Liver (tissue), 9 donors: ENCODE measurements around the gene ZNF593. TPM values are rescaled to one million over a fixed set of nuclear protein-coding genes. Genes with fewer than 3 reads are reported as not detected.

Source experiments
- DNase-seq: peaks from one replicate; pipeline ENCODE4 v3.0.0-alpha.2; 2017; ENCODE audit warnings: low spot score
- H3K27ac ChIP-seq, 2 donors: one replicate each; pipeline ENCODE4 v1.7.0; 2013; ENCODE audit warnings: inconsistent platforms in 2 of 2, low read length in 2 of 2, control low read depth in 1 of 2, low read depth in 1 of 2, mild to moderate bottlenecking in 1 of 2
- H3K27me3 ChIP-seq, 4 donors: one replicate each; pipeline versions ENCODE4 v1.6.1 to v1.7.0; 2013; ENCODE audit warnings: low read length in 3 of 4, inconsistent platforms in 1 of 4, mild to moderate bottlenecking in 1 of 4, moderate library complexity in 1 of 4; ENCODE audit not compliant: control insufficient read depth in 4 of 4, insufficient read depth in 4 of 4
- H3K36me3 ChIP-seq, 4 donors: one replicate each; pipeline versions ENCODE4 v1.6.1 to v1.7.0; 2013; ENCODE audit warnings: low read length in 3 of 4, mild to moderate bottlenecking in 3 of 4, low read depth in 1 of 4, moderate library complexity in 1 of 4; ENCODE audit not compliant: control insufficient read depth in 4 of 4, insufficient read depth in 3 of 4
- H3K4me1 ChIP-seq, 4 donors: one replicate each; pipeline versions ENCODE4 v1.6.1 to v1.7.0; 2013; ENCODE audit warnings: low read length in 3 of 4, mild to moderate bottlenecking in 3 of 4, moderate library complexity in 1 of 4; ENCODE audit not compliant: control insufficient read depth in 4 of 4, insufficient read depth in 4 of 4
- H3K4me3 ChIP-seq, 3 donors: one replicate each; pipeline versions ENCODE4 v1.6.1 to v1.7.0; 2013; ENCODE audit warnings: low read length in 3 of 3, control low read depth in 1 of 3, low read depth in 1 of 3, mild to moderate bottlenecking in 1 of 3
- H3K9ac ChIP-seq, 2 donors: one replicate each; pipeline ENCODE4 v1.7.0; 2013; ENCODE audit warnings: low read length in 2 of 2, mild to moderate bottlenecking in 2 of 2, moderate library complexity in 2 of 2, control low read depth in 1 of 2, low read depth in 1 of 2
- H3K9me3 ChIP-seq, 4 donors: one replicate each; pipeline versions ENCODE4 v1.6.1 to v1.7.0; 2013; ENCODE audit warnings: low read length in 3 of 4; ENCODE audit not compliant: control insufficient read depth in 4 of 4
- EGR1 ChIP-seq, 2 donors: IDR thresholded peaks; 2 replicates each; pipeline ENCODE4 v1.6.1; 2016 to 2018; ENCODE audit warnings: antibody characterized with exemption in 2 of 2, low read depth in 2 of 2
- FOXA1 ChIP-seq: IDR thresholded peaks from 2 replicates; pipeline ENCODE4 v1.6.1; 2016; ENCODE audit warnings: antibody characterized with exemption
- FOXA2 ChIP-seq: IDR thresholded peaks from 2 replicates; pipeline ENCODE4 v1.6.1; 2016; ENCODE audit warnings: antibody characterized with exemption
- GABPA ChIP-seq, 2 donors: IDR thresholded peaks in 1 of 2; conservative IDR thresholded peaks in 1 of 2; 2 replicates each; pipeline ENCODE4 v1.6.1; 2016; ENCODE audit warnings: antibody characterized with exemption in 2 of 2, mild to moderate bottlenecking in 1 of 2, moderate library complexity in 1 of 2
- HNF4G ChIP-seq: IDR thresholded peaks from 2 replicates; pipeline ENCODE4 v1.6.1; 2016; ENCODE audit warnings: antibody characterized with exemption
- JUND ChIP-seq, 2 donors: IDR thresholded peaks; 2 replicates each; pipeline ENCODE4 v1.6.1; 2016; ENCODE audit warnings: antibody characterized with exemption in 2 of 2
- NR2F2 ChIP-seq: IDR thresholded peaks from 2 replicates; pipeline ENCODE4 v1.6.1; 2016; ENCODE audit warnings: antibody characterized with exemption
- RAD21 ChIP-seq, 2 donors: IDR thresholded peaks; 2 replicates each; pipeline ENCODE4 v1.6.1; 2016; ENCODE audit warnings: antibody characterized with exemption in 2 of 2, mild to moderate bottlenecking in 2 of 2
- RXRA ChIP-seq, 2 donors: IDR thresholded peaks; 2 replicates each; pipeline ENCODE4 v1.6.1; 2017 to 2018; ENCODE audit warnings: antibody characterized with exemption in 2 of 2, mild to moderate bottlenecking in 1 of 2
- YY1 ChIP-seq: IDR thresholded peaks from 2 replicates; pipeline ENCODE4 v1.6.1; 2016; ENCODE audit warnings: antibody characterized with exemption, mild to moderate bottlenecking
- ZBTB33 ChIP-seq: IDR thresholded peaks from 2 replicates; pipeline ENCODE4 v1.6.1; 2016; ENCODE audit warnings: antibody characterized with exemption
- WGBS: extraction: QIAGEN DNeasy Blood & Tissue Kit; methylation state at CpG from one replicate; pipeline ENCODE4 v1.1.7; 2013; 5-methylcytosine and 5-hydroxymethylcytosine counted together
- polyA plus RNA-seq, 2 donors: library from polyadenylated mRNA; stranded (reverse) in 1 of 2; unstranded in 1 of 2; fragments of 200-250 nt in 1 of 2; fragments of >200 nt in 1 of 2; fragmentation: Nextera tagmentation in 1 of 2; extraction: Ambion mirVana in 1 of 2; gene quantifications; one replicate each; pipeline versions ENCODE4 v1.2.1 to v1.2.3, GENCODE V29; 2013 to 2015
- total RNA-seq, 2 donors: library from RNA; depleted of rRNA; stranded (reverse); fragments of >200 nt; gene quantifications; one replicate each; pipeline ENCODE4 v1.2.3, GENCODE V29; 2014
- TF ChIP-seq, protein P1 (sequence below): IDR thresholded peaks from 2 replicates; pipeline ENCODE4 v1.6.1; 2016; ENCODE audit warnings: antibody characterized with exemption
- TF ChIP-seq, protein P2 (sequence below): fragments of 150-350 bp; IDR thresholded peaks from 2 replicates; pipeline ENCODE4 v1.5.1; 2017; ENCODE audit warnings: improper control_type of control experiment, low read depth, low read length; ENCODE audit not compliant: missing input control
- donor health status: healthy.
- donor health status: healthy.
- donor health status: healthy.
- donor health status: healthy.
- donor health status: healthy.

Gene ZNF593
- total and polyA plus RNA-seq, 4 donors: 5.7 to 81.4 (median 30.2) TPM

GRCh38 chr1:26169198-26169554 lies 532 bp upstream of the ZNF593 start:
- no peak for DNase-seq
- Histone ChIP-seq H3K9ac (no peak overlapping the region), H3K9me3 (no peaks in the 10 kb centered on the region), H3K27ac (peak overlapping the region in 1 of 2 donors; percentile 60), H3K36me3 (no peaks in the 10 kb centered on the region), H3K4me3 (no peak overlapping the region), H3K27me3 (no peaks in the 10 kb centered on the region), H3K4me1 (peaks cover 6 to 22% (median 10%) of the 10 kb centered on the region in 4 donors)
- WGBS: 60% methylated on average over 4 of the region's 4 CpGs
- no peak for TF ChIP-seq YY1
- TF ChIP-seq, protein P1, sequence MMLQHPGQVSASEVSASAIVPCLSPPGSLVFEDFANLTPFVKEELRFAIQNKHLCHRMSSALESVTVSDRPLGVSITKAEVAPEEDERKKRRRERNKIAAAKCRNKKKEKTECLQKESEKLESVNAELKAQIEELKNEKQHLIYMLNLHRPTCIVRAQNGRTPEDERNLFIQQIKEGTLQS: no peak
- no peak for TF ChIP-seq RAD21 (IDR thresholded peaks at IDR 0.05)
- TF ChIP-seq, protein P2, sequence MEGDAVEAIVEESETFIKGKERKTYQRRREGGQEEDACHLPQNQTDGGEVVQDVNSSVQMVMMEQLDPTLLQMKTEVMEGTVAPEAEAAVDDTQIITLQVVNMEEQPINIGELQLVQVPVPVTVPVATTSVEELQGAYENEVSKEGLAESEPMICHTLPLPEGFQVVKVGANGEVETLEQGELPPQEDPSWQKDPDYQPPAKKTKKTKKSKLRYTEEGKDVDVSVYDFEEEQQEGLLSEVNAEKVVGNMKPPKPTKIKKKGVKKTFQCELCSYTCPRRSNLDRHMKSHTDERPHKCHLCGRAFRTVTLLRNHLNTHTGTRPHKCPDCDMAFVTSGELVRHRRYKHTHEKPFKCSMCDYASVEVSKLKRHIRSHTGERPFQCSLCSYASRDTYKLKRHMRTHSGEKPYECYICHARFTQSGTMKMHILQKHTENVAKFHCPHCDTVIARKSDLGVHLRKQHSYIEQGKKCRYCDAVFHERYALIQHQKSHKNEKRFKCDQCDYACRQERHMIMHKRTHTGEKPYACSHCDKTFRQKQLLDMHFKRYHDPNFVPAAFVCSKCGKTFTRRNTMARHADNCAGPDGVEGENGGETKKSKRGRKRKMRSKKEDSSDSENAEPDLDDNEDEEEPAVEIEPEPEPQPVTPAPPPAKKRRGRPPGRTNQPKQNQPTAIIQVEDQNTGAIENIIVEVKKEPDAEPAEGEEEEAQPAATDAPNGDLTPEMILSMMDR: no peak
- TF ChIP-seq HNF4G: no peak
- no peak for TF ChIP-seq EGR1 (IDR thresholded peaks at IDR 0.05; ENCODE audit: low read depth in 2 of 2)
- TF ChIP-seq JUND (IDR thresholded peaks at IDR 0.05): no peak

DNA sequence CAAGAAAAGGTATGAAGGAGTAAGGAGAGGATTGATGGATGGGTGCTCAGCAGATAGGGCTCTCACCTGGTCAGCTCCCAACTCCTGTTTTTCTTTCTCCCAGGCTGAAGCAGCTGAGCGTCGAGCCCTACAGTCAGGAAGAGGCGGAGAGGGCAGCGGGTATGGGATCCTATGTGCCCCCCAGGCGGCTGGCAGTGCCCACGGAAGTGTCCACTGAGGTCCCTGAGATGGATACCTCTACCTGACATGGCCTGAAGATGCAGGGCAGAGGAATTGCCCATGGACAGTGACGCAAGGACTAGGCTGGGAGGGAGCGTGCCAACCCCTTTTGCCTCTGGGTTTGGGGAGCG lies 739 bp downstream of the ZNF593 start:
- DNase-seq: no peak
- no peak overlapping the region for H3K27ac ChIP-seq

More for the DNA sequence above, 739 bp downstream of the ZNF593 start:
- Histone ChIP-seq H3K9me3 (no peaks in the 10 kb centered on the region), H3K9ac (peak overlapping the region; percentile 51 to 90), H3K4me1 (peaks cover 6 to 18% (median 7%) of the 10 kb centered on the region in 4 donors), H3K36me3 (no peaks in the 10 kb centered on the region), H3K27me3 (no peaks in the 10 kb centered on the region), H3K4me3 (peak overlapping the region; percentile 59 to 90 (median 84))
- TF ChIP-seq FOXA1: no peak
- TF ChIP-seq, protein P2: no peak
- TF ChIP-seq JUND (IDR thresholded peaks at IDR 0.05): no peak
- TF ChIP-seq RAD21 (IDR thresholded peaks at IDR 0.05): no peak
- no peak for TF ChIP-seq EGR1 (IDR thresholded peaks at IDR 0.05; ENCODE audit: low read depth in 2 of 2)
- TF ChIP-seq GABPA (IDR thresholded peaks at IDR 0.05 in 1 of 2, conservative IDR thresholded peaks at IDR 0.05 in 1 of 2): no peak
- no peak for TF ChIP-seq FOXA2
- no peak for TF ChIP-seq ZBTB33
- TF ChIP-seq RXRA (IDR thresholded peaks at IDR 0.05): no peak
- no peak for TF ChIP-seq YY1
- TF ChIP-seq NR2F2: no peak
- TF ChIP-seq, protein P1: no peak
- WGBS: 79% methylated on average over 9 of the region's 9 CpGs
